Right cardiac atrium (tissue), 5 donors: ENCODE measurements around the gene WRNIP1. TPM values are rescaled to one million over a fixed set of nuclear protein-coding genes. Genes with fewer than 3 reads are reported as not detected.
"Not testable (repeated sequence)": the region's sequence is repeated elsewhere in the genome, so short reads cannot be mapped to it uniquely, and the experiment has no call there.

Source experiments
- ATAC-seq, 2 donors: fragments of 200-7000 bp; cut with Tn5 transposase; one replicate each; pipeline versions ENCODE4 v1.8.0 to v1.9.1; 2020; ENCODE audit warnings: moderate library complexity in 2 of 2, mild to moderate bottlenecking in 1 of 2
- DNase-seq, 3 donors: peaks; one replicate each; pipeline ENCODE4 v3.0.0-alpha.2; 2020
- H3K27ac ChIP-seq: one replicate; pipeline ENCODE4 v1.5.1; 2013; ENCODE audit warnings: mild to moderate bottlenecking, low read length, control low read depth, moderate library complexity
- H3K27me3 ChIP-seq: one replicate; pipeline ENCODE4 v1.6.1; 2013; ENCODE audit not compliant: control insufficient read depth, insufficient read depth
- H3K4me1 ChIP-seq: one replicate; pipeline ENCODE4 v1.6.1; 2013; ENCODE audit warnings: low read length; ENCODE audit not compliant: control insufficient read depth, insufficient read depth
- H3K4me3 ChIP-seq: one replicate; pipeline ENCODE4 v1.5.1; 2013; ENCODE audit warnings: low read length, control low read depth
- H3K9me3 ChIP-seq: one replicate; pipeline ENCODE4 v1.6.1; 2013; ENCODE audit warnings: low read length; ENCODE audit not compliant: control insufficient read depth
- WGBS: extraction: QIAGEN DNeasy Blood & Tissue Kit; methylation state at CpG from one replicate; pipeline ENCODE4 v1.1.7; 2013; 5-methylcytosine and 5-hydroxymethylcytosine counted together
- intact Hi-C, 4 donors: fragments of 100-400 bp; cut with DNase I; formaldehyde crosslinking; loops; one replicate each; pipeline versions ENCODE4 v1.11.0 to v1.14.0; 2022 to 2023
- polyA plus RNA-seq: library from polyadenylated mRNA; stranded (reverse); fragments of 200-250 nt; gene quantifications from one replicate; pipeline ENCODE4 v1.2.3, GENCODE V29; 2013
- total RNA-seq, 4 donors: library from RNA; stranded (reverse); fragmentation: NEBNext Ultra II Directional; extraction: Animal tissue kit (Norgen Biotek cat#: 25700); gene quantifications; one replicate each; pipeline ENCODE4 v1.2.1, GENCODE V29; 2021
- donor health status: healthy with polysubstance abuse.
- donor health status: DM: no; HTN: yes; CAD: no.
- donor health status: DM: no; HTN: no; CAD: no.
- donor health status: DM: no; HTN: yes; CAD: no; lungs with severe emphysema.
- donor health status: DM: yes; HTN: yes; CAD: no.

WRNIP1 gene
- total and polyA plus RNA-seq, 5 donors: 34.7 to 49.3 (median 44.1) TPM

DNA sequence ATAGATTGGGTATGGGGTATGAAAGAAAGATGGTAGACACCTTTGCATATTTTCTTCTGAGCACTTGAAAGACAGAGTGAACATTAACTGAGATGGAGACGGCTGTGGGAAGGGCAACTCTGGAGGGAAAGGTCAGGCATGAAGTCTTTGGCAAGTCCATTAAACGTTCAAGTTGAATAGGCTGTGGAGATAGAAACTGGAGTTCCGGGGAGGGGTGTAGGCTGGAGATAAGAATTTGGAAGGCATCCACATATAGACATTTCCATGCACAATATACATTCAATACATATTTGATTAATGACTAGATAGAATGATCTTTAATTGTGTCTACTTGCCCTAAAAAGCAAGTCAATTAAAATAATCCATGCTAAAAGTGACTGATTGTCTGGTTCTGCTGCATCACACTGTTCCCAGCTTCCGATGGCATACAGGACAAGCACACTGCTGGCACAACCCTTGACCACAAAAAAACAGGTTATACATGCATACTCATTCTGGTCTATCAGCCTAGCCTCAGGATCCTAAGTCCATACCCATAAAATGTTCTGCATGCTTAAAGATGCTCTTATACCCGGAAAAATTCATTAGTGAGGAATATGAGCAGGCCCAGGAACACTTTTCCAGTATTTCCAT, 12.6 kb upstream of the WRNIP1 start:
- DNase-seq (no peak), ATAC-seq (no peak)
- no peaks in the 10 kb centered on the region for H3K9me3 ChIP-seq
- WGBS: 68% methylated on average over 5 of the region's 5 CpGs
- no peak overlapping the region for H3K4me3 ChIP-seq
- no peaks in the 10 kb centered on the region for H3K4me1 ChIP-seq
- intact Hi-C loops: no loop called here
- no peaks in the 10 kb centered on the region for H3K27me3 ChIP-seq
- no peak overlapping the region for H3K27ac ChIP-seq

DNA sequence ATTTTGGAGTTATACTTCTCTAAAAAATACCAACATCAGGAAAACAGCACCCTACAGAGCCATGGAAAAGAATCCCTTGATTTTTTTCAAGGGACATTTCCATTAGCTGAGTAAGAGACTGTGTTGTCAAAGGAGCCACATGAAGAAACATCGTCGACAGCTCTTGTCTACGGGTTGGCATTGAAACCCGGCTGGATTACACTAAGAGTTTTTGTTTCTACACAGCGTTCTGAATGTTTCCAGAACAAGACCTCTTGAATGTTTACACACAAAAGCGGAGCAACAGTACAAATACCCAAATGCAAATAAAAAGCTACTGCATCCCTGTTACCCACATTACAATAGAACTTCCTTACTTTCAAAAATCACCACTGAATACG, 12.1 kb upstream of the WRNIP1 start:
- no peaks in the 10 kb centered on the region for H3K9me3 ChIP-seq
- H3K4me3 ChIP-seq: no peak overlapping the region
- ATAC-seq (no peak), DNase-seq (no peak)
- intact Hi-C loops: no loop called here
- 75% methylated on average over 7 of the region's 7 CpGs for WGBS
- H3K4me1 ChIP-seq: no peaks in the 10 kb centered on the region
- no peaks in the 10 kb centered on the region for H3K27me3 ChIP-seq
- H3K27ac ChIP-seq: no peak overlapping the region

DNA sequence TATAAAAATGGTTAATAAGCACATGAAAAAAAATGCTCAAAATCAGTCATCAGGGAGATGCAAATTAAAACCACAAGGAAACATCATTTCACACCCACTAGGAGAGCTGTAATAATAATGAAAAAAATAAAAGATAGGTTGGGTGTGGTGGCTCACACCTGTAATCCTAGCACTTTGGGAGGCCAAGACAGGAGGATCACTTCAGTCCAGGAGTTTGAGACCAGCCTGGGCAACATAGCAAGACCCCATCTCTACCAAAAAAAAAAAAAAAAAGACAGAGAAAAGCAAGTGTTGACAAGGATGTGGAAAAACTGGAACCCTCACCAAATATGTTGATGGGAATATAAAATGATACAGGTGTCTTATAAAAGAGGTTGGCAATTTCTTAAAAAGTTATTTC, 11.4 kb upstream of the WRNIP1 start:
- no peaks in the 10 kb centered on the region for H3K9me3 ChIP-seq
- no peak overlapping the region for H3K4me3 ChIP-seq
- intact Hi-C loops: no loop called here
- no peak for DNase-seq
- no peaks in the 10 kb centered on the region for H3K27me3 ChIP-seq
- no peak overlapping the region for H3K27ac ChIP-seq
- ATAC-seq: no peak
- no peaks in the 10 kb centered on the region for H3K4me1 ChIP-seq

DNA sequence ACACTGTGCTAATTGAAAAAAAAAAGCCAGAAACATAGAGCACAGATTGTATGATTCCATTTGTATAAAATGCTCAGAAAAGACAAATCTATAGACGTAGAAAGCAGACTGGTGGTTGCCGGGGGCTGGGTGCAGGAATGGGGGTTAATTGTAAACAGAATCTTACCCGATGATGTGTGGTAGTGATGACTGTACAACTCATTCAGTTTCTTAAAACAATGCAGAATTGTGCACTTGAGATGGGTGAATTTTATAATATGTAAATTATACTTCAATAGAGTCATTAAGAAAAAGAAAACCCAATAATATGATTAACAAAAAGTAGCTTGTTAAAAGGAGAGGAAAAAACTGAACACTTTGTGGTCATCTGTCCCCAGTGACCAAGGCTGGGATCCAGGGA, 10.8 kb upstream of the WRNIP1 start:
- H3K4me3 ChIP-seq: no peak overlapping the region
- DNase-seq (no peak), ATAC-seq (no peak)
- H3K4me1 ChIP-seq: no peaks in the 10 kb centered on the region
- no peak overlapping the region for H3K27ac ChIP-seq
- 62% methylated on average over 3 of the region's 3 CpGs for WGBS
- H3K9me3 ChIP-seq: no peaks in the 10 kb centered on the region
- H3K27me3 ChIP-seq: no peaks in the 10 kb centered on the region
- intact Hi-C loops: no loop called here

DNA sequence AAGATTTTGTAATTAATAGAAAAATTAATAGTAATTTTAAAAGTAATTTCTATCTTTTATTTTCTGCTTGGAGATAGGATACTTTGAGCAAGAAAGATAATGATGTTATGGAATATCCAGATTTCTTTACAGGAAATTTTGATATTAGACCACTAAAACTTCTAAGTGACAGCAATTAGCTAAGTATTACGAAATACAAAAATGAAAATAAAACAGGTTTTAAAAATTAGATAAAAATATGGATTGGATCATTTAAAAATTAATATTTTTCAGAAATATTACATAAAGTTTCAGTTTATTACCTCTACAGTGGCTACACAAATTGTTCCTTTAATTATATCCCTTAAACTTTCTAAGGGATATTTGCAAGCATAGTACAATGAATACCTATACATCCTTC, 10.3 kb upstream of the WRNIP1 start:
- Histone ChIP-seq H3K9me3 (no peaks in the 10 kb centered on the region), H3K4me3 (no peak overlapping the region), H3K4me1 (no peaks in the 10 kb centered on the region), H3K27me3 (no peaks in the 10 kb centered on the region), H3K27ac (no peak overlapping the region)
- DNase-seq (no peak), ATAC-seq (no peak)
- 91% methylated on average over 1 of the region's 1 CpG for WGBS
- intact Hi-C loops: no loop called here

DNA sequence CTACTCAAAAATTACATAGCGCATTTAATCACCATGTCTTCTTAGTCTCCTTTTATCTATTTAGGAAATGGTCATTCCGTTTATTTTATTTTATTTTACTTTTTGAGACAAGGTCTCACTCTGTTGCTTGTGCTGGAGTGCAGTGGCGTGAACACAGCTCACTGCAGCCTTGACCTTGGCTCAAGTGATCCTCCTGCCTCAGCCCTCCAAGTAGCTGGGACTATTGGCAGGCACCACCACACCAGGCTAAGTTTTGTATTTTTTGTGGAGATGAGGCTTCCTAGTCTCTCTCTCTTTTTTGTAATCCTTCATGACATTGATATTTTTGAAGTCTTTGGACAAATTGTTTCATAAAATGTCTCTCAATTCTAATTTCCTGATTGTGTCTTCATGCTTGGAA, 9.7 kb upstream of the WRNIP1 start:
- H3K9me3 ChIP-seq: no peaks in the 10 kb centered on the region
- no peaks in the 10 kb centered on the region for H3K27me3 ChIP-seq
- no peak overlapping the region for H3K4me3 ChIP-seq
- H3K4me1 ChIP-seq: no peaks in the 10 kb centered on the region
- 75% methylated on average over 3 of the region's 3 CpGs for WGBS
- ATAC-seq: no peak
- no peak for DNase-seq
- no peak overlapping the region for H3K27ac ChIP-seq
- intact Hi-C loops: no loop called here

DNA sequence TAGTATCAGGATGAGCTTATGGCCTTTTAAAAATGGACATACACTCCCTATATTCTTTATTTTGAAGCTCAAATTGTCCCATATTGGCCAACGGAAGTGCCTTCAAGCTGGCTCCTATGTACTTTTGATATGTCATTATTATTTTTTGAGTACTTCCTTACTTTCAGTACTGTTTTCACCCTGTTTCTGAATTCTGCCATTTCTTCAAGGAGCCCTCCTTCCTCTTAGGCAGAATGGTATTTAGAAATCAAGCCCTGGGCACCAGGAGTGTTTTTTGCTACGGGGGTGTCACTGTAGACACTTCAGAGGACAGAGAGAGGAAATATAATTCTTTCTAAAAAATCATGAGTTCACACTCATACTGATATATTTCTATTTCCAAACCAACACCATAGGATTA, 9.0 kb upstream of the WRNIP1 start:
- WGBS: 84% methylated on average over 2 of the region's 2 CpGs
- no peak for ATAC-seq
- no peak for DNase-seq
- H3K9me3 ChIP-seq: no peaks in the 10 kb centered on the region
- H3K27me3 ChIP-seq: no peaks in the 10 kb centered on the region
- no peak overlapping the region for H3K4me3 ChIP-seq
- H3K27ac ChIP-seq: no peak overlapping the region
- no peaks in the 10 kb centered on the region for H3K4me1 ChIP-seq
- intact Hi-C loops: no loop called here

DNA sequence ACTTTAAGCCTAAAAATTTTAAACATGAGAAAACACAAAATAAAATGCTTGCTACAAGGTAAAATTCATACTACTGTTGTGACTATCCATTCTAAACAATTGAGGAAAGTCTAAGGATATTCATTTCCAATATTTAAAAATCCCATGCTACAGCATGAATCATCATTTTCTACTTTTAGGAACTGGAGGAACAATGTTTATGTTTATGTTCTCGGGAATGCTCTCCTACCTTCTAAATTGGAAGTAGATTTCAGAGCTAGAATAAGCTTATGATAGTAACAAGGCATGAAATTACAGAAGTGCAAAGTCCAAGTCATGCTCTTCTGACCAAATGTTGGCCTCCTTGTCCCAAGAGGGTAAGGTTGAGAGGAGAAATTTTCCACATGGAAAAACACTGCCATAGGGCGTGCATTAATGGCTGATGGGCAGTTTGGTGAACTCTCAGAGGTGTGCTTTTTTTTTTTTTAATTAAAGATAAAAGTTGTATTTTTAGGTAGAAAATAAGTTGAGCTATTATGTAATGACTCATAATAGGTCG, 8.4 kb upstream of the WRNIP1 start:
- H3K27me3 ChIP-seq: no peaks in the 10 kb centered on the region
- no peak overlapping the region for H3K27ac ChIP-seq
- H3K9me3 ChIP-seq: no peaks in the 10 kb centered on the region
- intact Hi-C loops: no loop called here
- 88% methylated on average over 3 of the region's 3 CpGs for WGBS
- DNase-seq (no peak), ATAC-seq (no peak)
- no peaks in the 10 kb centered on the region for H3K4me1 ChIP-seq
- no peak overlapping the region for H3K4me3 ChIP-seq

DNA sequence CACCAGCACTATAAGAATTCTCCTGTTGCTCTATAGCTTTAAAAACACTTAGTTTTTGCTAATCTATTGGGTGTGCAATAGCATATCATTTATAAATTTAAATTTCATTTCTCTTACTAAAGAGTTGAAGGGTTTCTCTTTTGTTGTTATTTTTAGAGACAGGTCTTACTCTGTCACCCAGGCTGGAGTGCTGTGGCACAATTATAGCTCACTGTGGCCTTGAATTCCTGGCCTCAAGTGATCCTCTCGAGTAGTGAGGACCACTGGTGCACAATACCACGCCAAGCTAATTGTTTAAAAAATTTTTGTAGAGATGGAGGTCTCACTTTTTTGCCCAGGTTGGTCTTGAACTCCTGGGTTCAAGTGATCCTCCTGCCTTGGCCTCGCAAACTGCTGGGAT, 6.2 kb upstream of the WRNIP1 start:
- intact Hi-C loops: no loop called here
- DNase-seq (no peak), ATAC-seq (no peak)
- 70% methylated on average over 3 of the region's 3 CpGs for WGBS
- Histone ChIP-seq H3K27ac (no peak overlapping the region), H3K9me3 (no peaks in the 10 kb centered on the region), H3K27me3 (no peaks in the 10 kb centered on the region), H3K4me1 (no peaks in the 10 kb centered on the region), H3K4me3 (no peak overlapping the region)

DNA sequence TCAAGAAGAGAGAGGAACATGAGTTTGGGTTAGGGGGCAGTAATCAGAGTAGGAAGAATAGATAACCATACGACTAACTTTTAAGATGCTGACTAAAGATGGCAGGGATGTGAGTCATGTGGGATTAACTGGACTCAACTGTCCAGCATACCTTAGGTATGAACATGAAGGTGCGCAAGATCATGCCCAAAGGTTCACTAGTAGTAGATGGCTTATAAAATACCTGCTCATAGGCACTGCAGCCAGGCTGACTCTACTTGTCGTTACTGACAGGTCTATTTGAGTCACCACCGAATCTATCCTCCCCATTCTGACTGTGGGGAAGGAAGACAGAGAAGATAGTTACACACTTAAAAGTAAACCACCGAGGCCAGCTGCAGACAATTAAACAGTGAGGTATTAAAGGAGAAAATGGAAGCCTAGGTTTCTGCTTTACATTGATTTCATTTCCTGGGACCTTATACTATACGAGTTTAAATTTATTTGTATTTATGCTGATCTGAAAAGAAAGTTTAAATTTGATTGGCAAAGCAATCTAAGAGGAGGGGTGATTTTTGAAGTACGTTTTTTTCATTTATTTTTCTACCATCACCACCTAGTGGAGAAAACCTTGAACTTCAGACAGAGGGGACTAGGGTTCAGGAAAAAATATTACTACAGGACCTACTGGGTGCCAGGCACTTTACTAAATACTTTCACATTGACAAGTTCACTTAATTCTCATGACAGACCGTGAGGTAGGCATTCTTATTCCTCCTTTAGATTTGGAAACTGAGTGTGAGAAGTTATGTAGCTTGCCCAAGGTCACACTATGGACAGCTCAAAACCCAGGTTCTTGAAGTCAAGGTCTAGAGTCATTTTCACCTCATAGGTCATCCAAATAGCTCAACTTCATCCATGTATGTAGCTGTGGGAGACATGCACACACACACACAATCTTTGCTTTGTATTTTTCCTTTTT, 4.0 kb upstream of the WRNIP1 start:
- H3K27me3 ChIP-seq: no peaks in the 10 kb centered on the region
- WGBS: 73% methylated on average over 8 of the region's 8 CpGs
- DNase-seq: no peak
- ATAC-seq: no peak
- H3K4me3 ChIP-seq: no peak overlapping the region
- H3K27ac ChIP-seq: no peak overlapping the region
- H3K4me1 ChIP-seq: no peaks in the 10 kb centered on the region
- H3K9me3 ChIP-seq: no peaks in the 10 kb centered on the region
- intact Hi-C loops: no loop called here

DNA sequence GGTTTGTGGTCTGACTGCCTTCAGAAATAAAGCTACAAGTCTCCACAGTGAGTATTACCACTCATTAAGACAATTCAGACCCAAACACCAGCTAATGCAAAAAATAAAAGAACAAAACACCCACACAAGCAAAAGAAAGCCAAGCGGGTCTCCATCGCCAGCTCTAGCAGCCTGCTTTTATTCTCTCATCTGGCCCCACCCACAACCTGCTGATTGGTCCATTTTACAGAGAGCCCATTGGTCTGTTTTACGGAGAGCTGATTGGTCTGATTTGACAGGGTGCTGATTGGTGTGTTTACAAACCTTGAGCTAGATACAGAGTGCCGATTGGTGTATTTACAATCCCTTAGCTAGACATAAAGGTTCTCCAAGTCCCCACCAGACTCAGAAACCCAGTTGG, 2.3 kb upstream of the WRNIP1 start:
- ATAC-seq, H3K27ac ChIP-seq, H3K4me3 ChIP-seq, intact Hi-C loops, DNase-seq, H3K27me3 ChIP-seq, H3K9me3 ChIP-seq, H3K4me1 ChIP-seq: not testable (repeated sequence)
- 97% methylated on average over 4 of the region's 4 CpGs for WGBS
